MM.1S (cell line): Measurements from ENCODE around the gene HIVEP2.

Experiments used
- CTCF ChIP-seq: fragments of 300-600 bp; sonication (generic); IDR thresholded peaks from 2 replicates; pipeline ENCODE4 v1.5.1; 2016; ENCODE audit warnings: antibody characterized with exemption, low read length, mixed read lengths
- EZH2 ChIP-seq: fragments of 300-600 bp; sonication (generic); optimal IDR thresholded peaks from 2 replicates; pipeline ENCODE3; 2017; ENCODE audit warnings: low read depth, mild to moderate bottlenecking, antibody characterized with exemption, low read length, mixed read lengths
- EZH2phosphoT487 ChIP-seq: fragments of 300-600 bp; sonication (generic); IDR thresholded peaks from 2 replicates; pipeline ENCODE4 v1.6.1; 2018; ENCODE audit warnings: antibody characterized with exemption, low read length

DNA sequence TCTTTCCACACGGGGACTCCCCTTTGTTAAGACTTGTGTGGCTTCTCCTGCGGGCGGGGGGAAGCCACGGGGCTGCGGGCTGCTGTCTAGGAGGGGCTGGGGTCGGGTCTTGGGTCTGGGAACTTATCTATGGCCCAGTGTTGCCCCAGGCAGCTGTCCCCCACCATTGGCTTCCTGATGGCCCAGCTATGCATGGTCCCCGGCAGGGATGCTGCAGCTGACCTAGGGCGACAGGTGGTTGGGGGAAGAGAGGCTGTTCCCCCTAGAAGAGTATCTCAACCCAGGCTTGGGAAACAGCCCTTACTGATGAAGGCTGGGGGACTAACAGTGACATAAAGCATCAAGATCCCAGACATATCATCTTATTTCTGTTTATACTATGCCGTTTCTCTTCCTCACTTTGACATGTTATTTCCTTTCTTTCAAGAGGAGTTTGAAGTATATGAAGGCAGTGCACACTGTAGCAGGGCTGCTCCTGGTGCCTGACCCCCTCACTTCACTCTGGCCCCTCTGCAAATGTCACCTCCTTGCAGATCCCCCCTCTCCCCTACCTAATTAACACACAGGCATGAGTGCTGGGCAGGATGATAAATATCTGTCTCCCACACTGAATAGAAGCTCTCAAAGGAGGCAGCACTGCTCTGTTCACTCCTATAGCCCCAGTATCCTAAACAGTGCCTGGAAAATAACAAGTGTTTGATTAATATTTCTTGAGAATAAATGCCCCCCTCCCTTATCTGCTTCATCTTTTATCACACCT is 87.0 kb downstream of the HIVEP2 start:
- TF ChIP-seq EZH2 (no peak), CTCF (no peak), EZH2phosphoT487 (no peak)
